A549 treated with RU486 at 1 μM for 4 hours (cell line): Measurements from ENCODE around the gene C19orf12. TPM values are rescaled to one million over a fixed set of nuclear protein-coding genes. Genes with fewer than 3 reads are reported as not detected.

ENCODE experiments used
- total RNA-seq: library from RNA; stranded (reverse); fragments of 200-300 nt; extraction: Qiagen RNA extraction; gene quantifications from 5 replicates; pipeline ENCODE4 v1.2.3, GENCODE V29; 2022; ENCODE audit warnings: low read depth

C19orf12 gene
- total RNA-seq = 36.9 to 54.5 TPM (median 43.9 TPM) in 5 replicates

DNA sequence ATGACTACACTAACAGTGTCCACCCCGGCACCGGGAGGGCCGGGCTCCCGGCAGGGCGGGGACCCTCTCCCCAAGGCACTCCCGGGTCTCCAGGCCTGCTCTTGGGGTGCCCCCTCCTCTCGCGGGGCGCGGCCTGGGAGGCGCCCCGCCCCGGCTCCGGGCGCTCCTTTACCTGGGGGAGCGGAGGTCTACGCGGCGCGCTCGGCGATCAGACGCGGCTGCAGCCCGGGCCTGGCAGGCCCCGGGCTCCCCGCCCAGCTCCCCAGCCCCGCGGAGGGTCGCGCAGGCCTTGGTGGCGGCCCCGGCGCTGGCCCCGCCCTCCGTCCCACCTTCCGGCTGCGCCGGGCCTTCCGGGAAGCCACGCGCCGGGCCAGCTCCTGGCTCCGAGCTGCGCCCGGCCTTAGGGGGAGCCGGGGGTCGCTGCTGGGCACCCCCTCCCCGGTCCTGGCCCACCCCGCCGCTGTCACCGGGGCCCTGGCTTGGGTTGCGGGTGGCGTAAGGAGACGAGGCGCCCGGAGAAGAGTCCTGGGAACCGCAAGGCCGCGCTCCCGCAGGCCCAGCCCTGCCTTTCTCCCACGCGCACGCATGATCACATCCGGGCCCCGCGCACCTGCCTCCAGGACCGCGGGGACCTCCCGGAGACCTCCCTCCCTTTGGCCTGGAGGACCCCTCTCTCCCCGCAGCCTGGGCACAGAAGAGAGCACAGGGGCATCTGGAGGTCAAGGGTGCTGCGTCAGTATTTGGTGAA lies at the start of gene C19orf12:
Gene C19orf12, minus strand, starts transcription at position 309 of the 748 bp plus-strand sequence. CDS start 6,848 bp downstream, outside the sequence.

DNA sequence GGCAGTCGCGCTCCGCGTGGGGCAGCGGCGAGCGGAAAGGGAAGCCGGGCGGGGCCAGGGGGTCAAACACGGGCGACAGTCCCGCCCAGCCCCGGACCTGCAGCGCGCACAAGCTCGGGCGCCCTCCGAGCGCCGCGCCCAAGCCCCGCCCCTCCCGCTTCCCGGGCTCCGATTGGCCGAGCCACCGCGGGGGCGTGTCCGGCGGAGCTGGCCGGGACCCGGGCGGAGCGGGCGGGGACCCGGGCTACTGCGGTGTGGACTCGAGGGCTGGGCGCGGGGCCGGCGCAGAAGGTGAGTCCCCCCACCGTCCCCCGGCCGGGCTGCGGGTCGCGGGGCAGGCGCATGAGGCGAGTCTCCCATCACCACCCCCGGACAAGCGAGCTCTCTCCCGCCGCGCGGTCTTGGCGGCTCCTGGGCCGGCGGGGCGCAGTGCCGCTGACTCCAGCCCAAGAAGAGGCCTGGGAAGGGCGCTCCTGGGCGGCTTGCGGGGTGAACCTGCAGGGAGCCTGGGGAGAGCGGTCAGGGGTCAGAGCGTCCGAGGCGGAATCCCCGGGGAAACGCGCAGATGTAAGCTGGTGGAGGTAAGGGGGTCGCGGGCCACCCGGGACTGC lies 49.7 kb downstream of the C19orf12 start, which contains the start of gene PLEKHF1:
Gene PLEKHF1, plus strand, starts transcription at position 247 of the 611 bp plus-strand sequence. CDS start 8,379 bp downstream, outside the sequence.

Other genes starting within 250 kb of the C19orf12 start
- gene VSTM2B, start 189.3 kb downstream of the C19orf12 start, total RNA-seq = not detected in 5 replicates
- gene POP4, start 109.0 kb downstream of the C19orf12 start, total RNA-seq = 190 to 235 TPM (median 205 TPM) in 5 replicates
- 6.9 to 11.3 TPM (median 9.5 TPM) in 5 replicates for gene PLEKHF1, start 49.8 kb downstream of the C19orf12 start, total RNA-seq
- gene CCNE1, start 96.7 kb upstream of the C19orf12 start, total RNA-seq = 22.5 to 26.7 TPM (median 24.9 TPM) in 5 replicates
- 71.9 to 112 TPM (median 92.9 TPM) in 5 replicates for gene URI1, start 227.0 kb upstream of the C19orf12 start, total RNA-seq